DMS53 treated with DMSO at 0.1 percent for 48 hours (cell line): ENCODE data around the gene AP4B1.
A peak's percentile ranks its signal among the peaks of the same experiment; 100 is the strongest.

Experiments used
- DNase-seq: peaks from one replicate; lab custom pipeline; 2025; ENCODE audit not compliant: unreplicated experiment; lab: John Stamatoyannopoulos, UW

AP4B1 gene

DNA sequence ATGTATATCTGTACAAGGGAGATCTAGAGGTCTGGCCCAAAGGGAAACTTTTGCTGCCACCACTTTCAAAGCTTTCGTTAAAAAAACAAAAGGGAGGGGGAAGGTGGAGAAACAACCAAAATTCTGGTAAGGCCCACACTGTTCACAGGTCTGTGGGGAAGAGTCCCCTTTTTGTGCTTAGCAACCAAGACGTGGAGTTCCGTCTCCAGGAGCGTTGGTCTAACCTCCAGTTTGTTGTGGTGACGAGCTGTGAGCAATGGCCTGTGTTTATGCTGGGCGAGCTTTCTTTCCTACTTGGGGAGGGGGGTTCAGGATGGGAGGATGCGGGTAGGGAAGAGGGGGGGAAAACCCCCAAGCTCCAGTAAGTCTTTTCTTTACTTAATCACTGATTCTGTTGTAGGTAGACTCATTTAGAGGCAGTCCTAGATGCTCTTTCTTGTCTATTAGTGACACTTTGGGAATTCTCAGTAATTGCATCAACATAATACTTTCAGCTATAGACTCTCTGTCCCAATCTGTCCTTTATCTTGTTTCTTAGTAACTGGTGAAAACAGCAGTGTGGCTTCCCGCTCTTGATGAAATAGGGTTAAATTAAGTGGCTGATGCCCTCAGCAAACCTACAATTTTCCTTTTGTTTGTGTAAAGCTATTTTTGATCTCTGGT lies 26.0 kb upstream of the AP4B1 start:
- no peak for DNase-seq

DNA sequence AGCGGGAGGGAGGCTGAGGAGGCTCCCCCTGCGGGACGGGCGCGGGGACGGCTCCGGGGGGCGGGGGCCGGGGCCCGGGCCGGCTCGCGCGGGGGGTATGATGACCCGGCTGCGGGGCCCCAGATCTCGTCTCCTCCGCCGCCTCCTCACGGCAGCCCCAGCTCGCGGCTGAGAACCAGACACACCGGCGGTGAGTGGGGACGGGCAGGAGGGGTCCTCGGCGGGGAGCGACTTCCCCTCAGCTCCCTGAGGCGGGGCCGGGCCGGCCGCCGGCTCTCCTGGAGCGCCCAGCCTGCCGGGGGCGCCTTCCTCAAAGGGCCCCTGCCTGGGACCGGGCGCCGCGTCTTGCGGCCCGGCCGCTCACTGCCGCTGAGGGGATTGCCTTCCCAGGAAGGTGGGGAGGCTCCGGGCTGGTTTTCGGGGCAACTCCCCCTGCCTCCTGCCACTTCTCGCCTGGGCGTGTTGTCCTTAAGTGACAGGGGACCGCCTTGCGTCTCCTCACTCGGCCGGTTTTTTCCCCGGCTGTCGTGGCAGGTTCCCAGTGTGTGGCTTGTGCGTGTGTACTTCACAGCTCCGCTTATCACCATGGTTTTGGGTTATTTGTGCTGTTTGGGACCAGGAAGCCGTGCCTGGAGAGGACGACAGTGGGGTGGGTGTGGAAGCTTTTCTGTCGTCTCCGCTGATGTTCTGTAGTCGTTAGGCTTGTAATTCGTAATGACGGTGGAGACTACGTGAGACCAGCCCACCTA lies 25.3 kb upstream of the AP4B1 start:
- DNase-seq, result peak; percentile 13

DNA sequence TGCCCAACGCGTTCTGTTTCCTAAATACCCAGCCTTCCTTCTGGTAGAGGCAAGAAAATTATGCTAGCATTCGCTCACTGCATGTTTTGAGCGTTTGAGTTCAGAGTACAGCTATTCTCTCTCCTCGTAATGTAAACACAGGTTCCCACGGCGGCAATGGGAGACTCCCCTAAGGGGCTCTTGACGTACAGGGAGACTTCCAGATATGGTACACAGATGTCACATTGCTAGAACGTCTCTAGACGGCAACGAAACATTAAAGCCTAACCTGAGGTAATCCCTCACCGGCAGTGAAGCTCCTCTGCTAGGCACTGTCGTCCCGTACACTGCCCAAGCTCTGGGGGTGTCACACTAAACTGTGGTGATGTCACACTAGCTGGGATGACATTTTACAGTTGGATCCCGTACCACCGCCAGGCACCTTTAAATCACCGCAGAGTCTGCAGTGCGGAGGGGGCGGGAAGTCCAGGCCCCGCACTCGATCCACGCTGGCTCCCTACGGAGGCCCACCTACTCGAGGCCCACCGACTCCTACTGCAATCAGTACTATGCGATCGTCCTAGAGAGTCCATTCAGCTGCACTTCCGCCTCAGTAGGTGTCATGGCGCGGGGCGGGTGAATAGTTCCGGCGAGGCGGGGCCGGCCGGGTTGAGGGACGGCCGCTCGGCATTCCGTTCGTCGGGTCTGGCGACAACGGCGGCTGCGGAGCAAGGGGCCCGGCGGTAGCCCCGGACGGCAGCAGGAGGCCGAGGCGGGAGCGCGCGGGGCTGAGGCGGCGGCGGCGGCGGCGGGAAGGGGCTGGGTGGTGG lies 24.5 kb upstream of the AP4B1 start, which contains the start of gene HIPK1:
TSS of gene HIPK1 (plus strand) at position 384 of the 809 bp plus-strand sequence.
- peak; percentile 88 for DNase-seq

DNA sequence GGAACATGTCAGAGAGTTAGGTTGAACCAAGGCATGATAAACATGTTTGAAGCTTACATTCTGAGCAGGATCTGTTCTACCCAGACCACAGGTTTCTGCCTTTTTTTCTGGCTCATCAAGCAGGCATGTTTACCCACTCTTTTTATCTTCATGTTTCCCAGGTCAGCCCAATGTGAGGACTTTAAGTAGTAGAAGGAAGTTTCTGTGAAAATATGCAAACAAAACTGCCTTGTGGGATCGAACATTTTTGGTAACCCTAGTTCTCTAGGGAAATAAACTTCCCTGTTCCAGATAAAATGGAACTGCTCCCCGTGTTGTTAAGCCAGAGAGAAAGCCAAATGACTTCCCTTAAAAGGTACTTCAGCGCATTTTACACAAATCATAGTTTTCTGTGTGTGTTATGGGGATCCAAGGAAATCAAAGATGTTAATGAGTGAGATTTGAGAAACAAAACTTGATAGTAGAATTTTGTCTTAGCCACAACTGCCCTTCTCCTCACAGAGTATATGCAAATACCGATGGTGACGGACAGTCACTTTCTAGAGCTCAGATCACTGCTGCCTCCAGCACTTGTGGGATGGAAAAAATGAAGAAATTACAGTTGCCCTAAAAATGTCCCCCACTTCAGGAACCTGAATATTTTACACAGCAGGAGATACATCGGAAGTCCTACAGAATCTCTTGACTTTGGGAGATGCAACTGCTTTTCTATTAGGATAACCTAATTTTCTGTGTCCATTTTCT lies 23.8 kb upstream of the AP4B1 start:
- DNase-seq, result no peak

DNA sequence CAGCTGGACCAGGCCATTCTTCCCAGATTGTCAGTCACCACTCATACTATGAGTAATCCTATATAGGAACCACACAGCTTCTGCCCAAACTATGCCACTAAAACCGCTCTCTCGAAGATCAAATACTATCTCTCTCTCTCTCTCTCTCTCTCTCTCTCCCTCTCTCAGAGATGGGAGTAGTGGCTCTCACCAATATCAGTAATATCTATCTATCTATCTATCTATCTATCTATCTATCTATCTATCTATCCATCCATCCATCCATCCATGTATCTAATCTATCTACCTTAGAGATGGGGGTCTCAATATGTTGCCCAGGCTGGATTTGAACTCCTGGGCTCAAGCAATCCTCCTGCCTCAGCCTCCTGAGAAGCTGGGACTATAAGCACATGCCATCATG lies 19.9 kb upstream of the AP4B1 start:
- DNase-seq, result no peak

DNA sequence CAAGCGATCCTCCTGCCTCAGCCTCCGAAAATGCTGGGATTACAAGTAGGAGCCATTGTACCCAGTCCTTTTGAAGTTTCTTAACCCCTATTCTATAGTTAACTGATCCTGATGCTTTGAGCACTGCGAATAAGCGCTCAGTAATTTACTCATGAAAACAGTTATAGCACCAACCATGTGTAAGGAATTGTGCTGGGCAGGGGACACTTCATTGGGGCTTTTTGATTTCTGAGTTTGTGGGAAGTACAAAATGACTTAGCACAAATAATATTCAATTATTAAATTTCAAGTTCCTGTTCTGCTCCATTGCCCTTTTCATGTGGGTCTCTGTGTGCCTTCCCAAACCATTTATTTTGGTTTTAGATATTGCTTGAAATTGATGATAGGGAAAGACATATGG lies 18.4 kb upstream of the AP4B1 start:
- DNase-seq, result no peak

DNA sequence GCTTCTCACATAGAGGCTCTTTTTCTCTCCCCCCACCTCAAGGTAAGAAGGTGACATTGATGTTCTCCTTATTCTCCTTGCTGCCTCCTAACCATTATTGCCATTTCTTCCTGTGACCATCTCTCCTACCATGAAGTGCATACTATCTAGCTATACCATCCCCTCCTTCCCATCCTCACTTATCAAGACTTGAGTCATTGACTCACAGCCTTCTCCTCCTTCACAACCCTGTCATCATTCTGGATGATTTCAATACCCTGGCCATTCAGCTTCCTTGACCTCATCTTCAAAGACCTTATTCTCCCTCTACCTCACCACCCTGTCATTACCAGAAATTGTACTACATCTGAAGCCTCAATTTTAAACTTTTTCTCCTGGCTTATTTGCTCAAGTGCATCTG lies 13.6 kb upstream of the AP4B1 start:
- no peak for DNase-seq

DNA sequence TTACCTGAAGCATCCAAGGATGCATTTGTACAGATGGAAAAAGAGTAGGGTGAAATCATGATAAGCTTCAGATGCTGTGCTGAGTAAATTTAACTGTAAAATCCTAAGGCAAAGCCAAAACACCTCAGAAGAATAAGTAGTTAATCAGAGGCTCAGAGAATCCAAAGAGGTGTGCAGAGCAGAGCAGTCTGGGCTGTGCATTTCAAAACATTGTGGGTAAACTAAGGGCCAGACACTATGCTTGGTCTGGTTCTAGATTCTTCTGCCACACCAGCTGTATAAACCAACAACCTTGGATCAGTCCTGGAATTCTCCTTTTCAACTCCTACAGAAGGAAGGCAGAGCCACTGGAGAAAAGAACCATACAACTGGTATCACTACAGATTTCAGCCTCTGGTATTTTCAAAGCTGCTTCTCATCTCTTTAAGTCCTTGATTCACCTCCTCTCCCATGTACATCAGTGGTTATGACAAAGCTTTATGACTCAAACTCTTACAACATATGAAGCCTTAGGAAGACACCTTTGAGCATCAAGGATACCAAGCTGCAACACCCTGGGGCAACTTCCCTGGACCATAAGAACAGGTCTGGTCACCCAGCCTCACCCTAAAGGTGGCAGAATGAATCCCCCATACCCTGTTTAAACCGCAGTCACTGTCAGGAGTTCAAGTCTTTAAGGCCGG lies 12.9 kb upstream of the AP4B1 start:
- DNase-seq, result no peak

DNA sequence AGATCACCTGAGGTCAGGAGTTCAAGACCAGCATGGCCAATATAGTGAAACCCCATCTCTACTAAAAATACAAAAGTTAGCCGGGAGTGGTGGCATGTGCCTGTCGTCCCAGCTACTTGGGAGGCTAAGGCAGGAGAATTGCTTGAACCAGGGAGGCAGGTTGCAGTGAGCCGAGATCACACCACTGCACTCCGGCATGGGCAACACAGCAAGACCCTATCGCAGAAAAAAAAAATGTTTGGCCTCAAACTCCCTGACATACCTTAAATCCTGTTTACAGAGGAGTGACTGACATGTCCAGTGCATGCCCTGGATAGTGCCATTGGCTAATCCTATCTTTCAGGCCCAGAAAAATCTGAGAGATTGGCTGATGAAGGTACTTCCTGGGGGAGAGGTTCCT lies 12.4 kb upstream of the AP4B1 start:
- no peak for DNase-seq

DNA sequence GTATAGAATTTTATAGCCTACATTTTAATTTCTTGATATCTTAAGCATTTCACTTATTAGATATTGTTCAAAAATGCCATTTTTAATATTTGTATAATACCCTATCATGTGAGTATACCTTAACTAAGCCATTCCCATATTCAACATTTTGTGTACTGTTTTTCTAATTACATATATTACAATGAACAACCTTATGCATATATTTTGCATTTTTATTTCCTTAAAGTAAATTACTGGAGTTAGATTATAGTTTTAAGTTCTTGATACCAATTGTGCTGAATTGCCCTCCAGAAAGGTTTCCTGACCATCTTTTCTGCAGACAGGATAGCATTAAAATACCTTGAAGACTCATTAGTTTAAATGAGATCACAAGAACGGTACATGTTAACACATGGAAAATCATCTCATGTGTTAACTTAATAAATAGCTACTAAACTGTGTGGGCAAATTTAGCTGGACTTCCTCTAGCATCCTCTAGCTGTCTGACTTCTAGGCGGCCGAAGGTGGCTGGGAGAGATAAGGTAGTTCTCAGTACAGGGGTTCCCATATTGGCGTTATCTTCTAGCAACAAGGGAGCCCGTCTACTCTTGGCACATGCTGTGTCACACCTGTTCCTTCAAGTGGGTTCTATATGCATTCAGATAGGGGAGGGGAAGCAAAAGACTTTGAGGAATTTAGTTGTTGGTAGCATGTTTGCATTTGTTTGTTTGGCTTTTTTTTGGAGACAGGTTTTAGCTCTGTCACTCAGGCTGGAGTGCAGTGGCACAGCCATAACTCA lies 9.5 kb upstream of the AP4B1 start:
- DNase-seq, result no peak

DNA sequence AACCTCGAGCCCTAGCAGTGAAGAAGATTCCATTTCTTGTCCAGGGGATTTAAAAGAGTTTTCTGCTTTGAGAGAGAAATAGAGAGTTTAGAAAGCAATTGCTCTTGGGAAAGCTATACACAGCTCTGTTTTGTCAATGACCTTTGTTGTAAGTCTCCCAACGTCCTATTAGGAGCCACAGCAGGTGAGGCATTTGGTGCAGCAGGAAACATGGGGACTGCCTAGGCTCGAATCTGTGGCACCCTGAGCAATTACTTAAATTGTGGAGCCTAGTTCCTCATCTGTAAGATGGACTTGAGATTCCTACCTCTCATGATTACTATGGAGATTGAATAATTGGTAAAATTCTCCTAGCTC lies 8.7 kb upstream of the AP4B1 start:
- no peak for DNase-seq

DNA sequence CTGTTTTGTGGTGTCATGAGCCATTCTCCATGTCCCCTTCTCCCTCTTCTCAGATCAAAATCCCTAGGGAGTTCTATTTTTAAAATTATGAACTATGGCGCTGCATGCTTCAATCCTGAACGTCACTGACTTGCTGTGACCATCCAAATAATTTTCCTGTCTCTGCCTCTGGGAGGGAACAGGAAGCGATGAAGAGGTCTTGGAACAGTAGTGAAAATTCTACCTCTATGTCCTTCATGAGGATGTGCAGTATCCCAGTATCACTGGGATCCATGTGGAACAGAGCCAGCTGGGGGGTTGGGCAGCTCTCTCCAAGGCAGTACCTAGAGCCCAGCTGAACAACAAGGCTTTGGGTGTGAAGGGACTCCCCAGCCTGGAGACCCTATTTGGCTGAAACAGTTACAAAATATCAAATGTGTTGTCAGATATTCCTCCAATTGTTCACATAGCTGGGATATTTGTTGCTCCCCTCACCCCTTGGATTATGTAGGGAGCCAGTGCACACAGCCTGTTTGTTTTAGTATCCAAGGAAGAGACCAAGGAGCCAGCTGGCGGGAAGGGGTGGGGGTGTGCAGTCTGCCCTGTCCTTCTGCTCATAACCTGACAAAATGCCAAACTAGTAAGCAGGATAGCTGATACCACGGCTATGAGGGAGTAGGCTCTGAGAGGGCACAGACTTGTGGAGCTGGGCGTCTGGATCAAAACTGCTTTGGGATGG lies 8.2 kb upstream of the AP4B1 start:
- no peak for DNase-seq

DNA sequence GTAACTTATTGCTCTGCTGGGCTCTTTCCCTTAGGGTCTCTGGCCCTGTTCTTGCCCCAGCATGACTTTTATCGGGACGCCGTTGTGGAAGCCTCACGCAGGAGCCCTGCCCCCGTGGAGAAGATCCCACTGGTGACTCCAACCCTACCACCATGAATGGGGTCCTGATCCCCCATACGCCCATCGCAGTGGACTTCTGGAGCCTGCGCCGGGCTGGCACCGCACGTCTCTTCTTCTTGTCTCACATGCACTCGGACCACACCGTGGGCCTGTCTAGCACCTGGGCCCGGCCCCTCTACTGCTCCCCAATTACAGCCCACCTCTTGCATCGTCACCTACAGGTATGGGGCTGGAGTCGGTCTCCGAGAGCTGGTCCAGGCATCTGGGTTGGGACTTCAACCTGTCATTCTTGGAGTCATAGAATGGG lies 849 bp upstream of the AP4B1 start:
- DNase-seq, result no peak

DNA sequence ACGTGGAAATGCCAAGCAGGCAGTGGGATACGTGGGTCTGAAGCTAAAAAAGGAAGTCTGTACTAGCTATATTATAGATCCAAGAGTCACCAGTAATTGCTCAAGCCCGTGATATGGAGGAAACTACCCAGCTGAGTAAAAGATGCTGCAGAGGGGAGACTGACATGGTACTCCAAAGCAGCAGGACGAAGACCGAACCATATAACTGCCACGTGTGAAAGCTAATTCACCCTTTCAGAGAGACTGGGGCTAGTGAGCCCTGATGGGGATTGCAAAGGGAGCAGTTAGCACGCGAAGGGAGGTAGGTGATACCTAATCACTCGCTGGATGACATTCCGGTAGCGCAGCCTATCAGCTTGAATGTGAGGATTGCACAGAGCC lies 316 bp downstream of the AP4B1 start:
- DNase-seq, result no peak

DNA sequence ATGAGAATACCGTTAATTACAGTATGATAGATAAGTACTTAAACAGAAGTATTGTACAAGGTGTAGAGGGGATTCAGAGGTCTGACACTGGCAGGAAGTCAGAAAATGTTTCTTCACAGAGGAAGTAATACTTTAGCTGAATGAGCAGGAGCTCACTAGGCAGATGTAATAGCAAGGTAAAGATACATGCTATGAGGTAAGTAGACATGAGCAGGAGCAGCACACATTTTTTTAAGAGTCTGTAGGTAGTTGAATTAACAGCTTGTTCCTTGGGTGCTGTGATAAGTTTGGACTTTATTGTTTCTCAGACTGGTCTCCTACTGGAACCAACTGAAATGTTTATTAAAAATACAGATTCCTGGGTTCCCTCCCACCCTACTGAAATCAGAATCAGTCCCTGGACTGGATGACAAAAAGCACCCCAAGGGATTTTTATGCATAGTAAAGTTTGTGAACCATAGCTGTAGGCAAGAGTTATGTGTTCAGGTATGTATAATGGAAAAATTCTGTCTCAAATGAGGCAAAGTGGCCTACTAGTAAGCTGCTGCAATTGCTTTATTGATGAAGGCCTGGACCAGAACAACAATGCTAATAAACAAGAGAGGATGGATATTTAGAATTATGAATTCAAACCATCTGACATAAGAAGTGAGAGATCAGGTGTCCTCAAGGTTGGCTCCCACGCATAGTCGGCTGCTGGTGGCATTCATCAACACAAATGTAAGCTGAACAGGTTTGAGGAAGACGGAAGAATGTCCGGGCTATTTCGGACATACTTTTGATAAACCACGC lies 902 bp downstream of the AP4B1 start:
- no peak for DNase-seq

DNA sequence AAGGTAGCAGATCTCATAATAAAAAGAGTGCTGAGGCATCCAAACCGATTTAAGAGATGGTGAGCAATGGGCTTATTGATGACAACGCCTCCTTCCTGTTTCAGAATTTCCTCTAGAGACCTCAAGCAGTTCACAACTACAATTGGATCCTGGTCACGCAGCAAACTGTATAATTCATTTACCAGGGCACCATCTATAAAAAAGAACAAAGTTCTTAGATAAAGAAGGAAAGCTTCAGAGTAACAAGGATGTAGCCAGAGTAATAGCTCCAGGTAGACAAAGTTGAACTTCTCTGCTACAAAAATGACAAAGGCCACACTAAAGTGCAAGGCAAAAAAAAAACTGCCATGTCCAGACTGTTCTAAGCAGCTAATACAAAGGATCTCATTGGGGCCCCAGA lies 3.4 kb downstream of the AP4B1 start:
- DNase-seq, result no peak

DNA sequence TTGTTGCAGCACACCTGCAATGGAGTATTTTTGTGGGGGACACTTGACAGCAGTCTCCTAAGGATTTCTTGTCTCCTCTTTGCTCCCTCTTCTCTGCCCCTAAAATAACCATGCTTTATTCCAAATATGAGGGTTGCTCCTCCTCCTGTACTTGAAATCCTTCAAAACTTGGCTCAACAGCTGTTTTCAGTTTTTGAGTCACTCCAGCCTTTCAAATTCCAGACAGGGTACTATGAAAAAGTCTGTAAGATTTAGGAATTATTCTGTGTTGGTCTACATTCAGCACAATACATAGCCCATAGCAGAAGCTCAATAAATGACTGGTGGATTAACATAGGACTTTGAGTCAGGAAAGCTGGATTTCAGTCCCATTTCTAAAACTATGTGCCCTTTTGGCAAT lies 5.5 kb downstream of the AP4B1 start:
- DNase-seq, result no peak

DNA sequence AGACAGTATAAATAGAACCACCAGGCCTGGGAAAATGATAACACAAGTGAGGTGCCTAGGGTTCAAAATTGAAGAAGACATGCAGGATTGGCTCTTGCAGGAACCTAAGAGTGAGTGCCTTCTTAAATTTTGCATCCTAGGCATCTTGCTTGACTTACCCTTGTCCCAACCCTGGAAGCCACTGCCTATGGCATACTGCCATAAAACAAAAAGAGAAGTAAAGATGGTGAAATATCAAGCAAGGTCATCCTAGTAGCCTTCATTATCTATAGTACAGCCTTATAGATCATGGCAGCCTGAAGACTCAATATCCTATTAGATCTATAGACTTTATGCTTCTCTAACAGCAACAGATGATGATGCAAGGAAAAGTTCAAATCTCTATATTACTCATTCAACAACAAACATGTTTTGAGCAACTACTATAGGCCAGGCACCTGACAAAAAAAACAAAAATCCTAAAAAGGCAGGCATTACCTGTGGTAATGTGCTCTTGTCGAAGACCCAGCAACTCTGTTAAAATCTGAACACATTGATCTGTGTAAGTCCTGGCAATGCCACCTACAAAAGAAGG lies 6.3 kb downstream of the AP4B1 start:
- DNase-seq, result no peak
